GM23338 (cell line): ENCODE results near the gene HBS1L. TPM values are rescaled to one million over a fixed set of nuclear protein-coding genes. Genes with fewer than 3 reads are reported as not detected.

Experiments used
- ATAC-seq: fragments of 200-7000 bp; cut with Tn5 transposase; 3 replicates; pipeline ENCODE4 v1.9.1; 2020
- DNase-seq: peaks from one replicate; pipeline ENCODE4 v3.0.0-alpha.2; 2015; ENCODE audit warnings: low spot score
- H2AFZ ChIP-seq: fragments of 200-600 bp; sonication (generic); 2 replicates; pipeline ENCODE4 v1.8.0; 2016; ENCODE audit warnings: antibody characterized with exemption, mild to moderate bottlenecking, moderate library complexity
- H3F3A ChIP-seq: fragments of 200-600 bp; sonication (generic); replicated peaks from 2 replicates; pipeline ENCODE4 v1.8.0; 2017; ENCODE audit warnings: antibody characterized with exemption, mixed run types, low read depth
- H3K27ac ChIP-seq: fragments of 200-600 bp; sonication (generic); 2 replicates; pipeline ENCODE4 v1.6.1; 2016; ENCODE audit warnings: low read depth
- H3K27me3 ChIP-seq: fragments of 200-600 bp; sonication (generic); 2 replicates; pipeline ENCODE4 v1.8.0; 2016; ENCODE audit warnings: mild to moderate bottlenecking, mixed run types, moderate library complexity; ENCODE audit not compliant: insufficient read depth
- H3K36me3 ChIP-seq: fragments of 200-600 bp; sonication (generic); 2 replicates; pipeline ENCODE4 v1.8.0; 2016; ENCODE audit warnings: mild to moderate bottlenecking; ENCODE audit not compliant: insufficient read depth
- H3K4me1 ChIP-seq: fragments of 200-600 bp; sonication (generic); 2 replicates; pipeline ENCODE4 v1.8.0; 2016; ENCODE audit warnings: mild to moderate bottlenecking, moderate library complexity; ENCODE audit not compliant: insufficient read depth
- H3K4me2 ChIP-seq: fragments of 200-600 bp; sonication (generic); 2 replicates; pipeline ENCODE4 v1.7.1; 2017; ENCODE audit warnings: mixed run types
- H3K4me3 ChIP-seq: fragments of 200-600 bp; sonication (generic); 2 replicates; pipeline ENCODE4 v1.6.1; 2016; ENCODE audit warnings: mixed run types
- H3K79me2 ChIP-seq: fragments of 200-600 bp; sonication (generic); replicated peaks from 2 replicates; pipeline ENCODE4 v1.8.0; 2017; ENCODE audit warnings: mild to moderate bottlenecking; ENCODE audit not compliant: insufficient read depth
- H3K9me2 ChIP-seq: fragments of 200-600 bp; sonication (generic); 2 replicates; pipeline ENCODE4 v1.8.0; 2017; ENCODE audit not compliant: insufficient read depth
- H4K20me1 ChIP-seq: fragments of 200-600 bp; sonication (generic); replicated peaks from 2 replicates; pipeline ENCODE4 v1.8.0; 2017; ENCODE audit warnings: mild to moderate bottlenecking; ENCODE audit not compliant: insufficient read depth
- H3K27ac Mint-ChIP-seq: 2 replicates; pipeline ENCODE4 v1.8.0; 2020; ENCODE audit warnings: inconsistent platforms, mild to moderate bottlenecking, moderate library complexity, mixed read lengths
- H3K27me3 Mint-ChIP-seq: 3 replicates; pipeline ENCODE4 v1.8.0; 2022; ENCODE audit warnings: low read depth, mild to moderate bottlenecking, moderate library complexity, mixed read lengths, inconsistent platforms; ENCODE audit not compliant: insufficient read depth, poor library complexity
- H3K36me3 Mint-ChIP-seq: 3 replicates; pipeline ENCODE4 v1.8.0; 2021; ENCODE audit warnings: low read depth, mild to moderate bottlenecking, inconsistent platforms, moderate library complexity, mixed read lengths
- H3K4me1 Mint-ChIP-seq: 3 replicates; pipeline ENCODE4 v1.8.0; 2020; ENCODE audit warnings: mild to moderate bottlenecking, inconsistent platforms, mixed read lengths
- H3K4me3 Mint-ChIP-seq: 3 replicates; pipeline ENCODE4 v1.8.0; 2021; ENCODE audit warnings: moderate library complexity, mild to moderate bottlenecking, inconsistent platforms, mixed read lengths
- H3K9me3 Mint-ChIP-seq: 3 replicates; pipeline ENCODE4 v1.8.0; 2020; ENCODE audit warnings: moderate library complexity, mild to moderate bottlenecking, inconsistent platforms, mixed read lengths
- CREB1 ChIP-seq: fragments of 250-450 bp; sonication (Bioruptor Pico); IDR thresholded peaks from 2 replicates; pipeline ENCODE4 v1.5.0; 2020; ENCODE audit warnings: low read depth, mild to moderate bottlenecking, moderate library complexity
- CTCF ChIP-seq, 2 experiments: fragments of 200-600 bp in 1 of 2; sonication (generic) in 1 of 2; conservative IDR thresholded peaks; 2 replicates each; pipeline versions ENCODE4 v1.5.1 to v1.6.1; 2016 to 2017; ENCODE audit warnings: antibody characterized with exemption in 2 of 2, low read depth in 2 of 2, mild to moderate bottlenecking in 2 of 2, moderate library complexity in 1 of 2
- EZH2 ChIP-seq: fragments of 200-600 bp; sonication (generic); IDR thresholded peaks from one replicate; pipeline ENCODE4 v1.8.0; 2017; ENCODE audit warnings: antibody characterized with exemption, mild to moderate bottlenecking, low read depth; ENCODE audit not compliant: unreplicated experiment
- EZH2phosphoT487 ChIP-seq: fragments of 200-600 bp; sonication (generic); IDR thresholded peaks from one replicate; pipeline ENCODE4 v1.8.1; 2018; ENCODE audit warnings: antibody characterized with exemption; ENCODE audit not compliant: unreplicated experiment
- JUNB ChIP-seq: IDR thresholded peaks from one replicate; pipeline ENCODE4 v1.6.1; 2016; ENCODE audit warnings: antibody characterized with exemption; ENCODE audit not compliant: unreplicated experiment
- NANOG ChIP-seq: IDR thresholded peaks from 2 replicates; pipeline ENCODE4 v1.6.1; 2016; ENCODE audit warnings: antibody characterized with exemption, borderline replicate concordance
- POLR2AphosphoS5 ChIP-seq: IDR thresholded peaks from 2 replicates; pipeline ENCODE4 v1.6.1; 2016; ENCODE audit warnings: antibody characterized with exemption, low read depth
- STAT1 ChIP-seq: IDR thresholded peaks from one replicate; pipeline ENCODE4 v1.6.1; 2016; ENCODE audit warnings: antibody characterized with exemption; ENCODE audit not compliant: unreplicated experiment
- ZNF114 ChIP-seq: fragments of 250-450 bp; sonication (Bioruptor Pico); IDR thresholded peaks from 2 replicates; pipeline ENCODE4 v1.5.0; 2020; ENCODE audit warnings: mild to moderate bottlenecking, moderate library complexity
- ZNF331 ChIP-seq: fragments of 250-450 bp; sonication (Bioruptor Pico); IDR thresholded peaks from 2 replicates; pipeline ENCODE4 v1.5.0; 2020; ENCODE audit warnings: low read depth, mild to moderate bottlenecking, moderate library complexity
- polyA plus RNA-seq: library from polyadenylated mRNA; unstranded; fragments of >200 nt; fragmentation: Nextera tagmentation; extraction: Ambion mirVana; gene quantifications from 2 replicates; pipeline ENCODE4 v1.2.1, GENCODE V29; 2016
- total RNA-seq: library from RNA; depleted of rRNA; stranded (reverse); fragments of >200 nt; shearing (Covaris generic); gene quantifications from 2 replicates; pipeline ENCODE4 v1.2.3, GENCODE V29; 2014
- TF ChIP-seq, protein P1 (sequence below): IDR thresholded peaks from one replicate; pipeline ENCODE4 v1.6.1; 2018; ENCODE audit warnings: antibody characterized with exemption; ENCODE audit not compliant: unreplicated experiment
- TF ChIP-seq, protein P2 (sequence below): fragments of 250-450 bp; sonication (Bioruptor Pico); IDR thresholded peaks from 2 replicates; pipeline ENCODE4 v1.5.0; 2020; ENCODE audit warnings: mild to moderate bottlenecking, moderate library complexity
- TF ChIP-seq, protein P3 (sequence below): IDR thresholded peaks from 2 replicates; pipeline ENCODE4 v1.6.1; 2016; ENCODE audit warnings: antibody characterized with exemption

Gene HBS1L
- total and polyA plus RNA-seq, 2 experiments from 2014 or later: 59.9 to 94.1 TPM

DNA sequence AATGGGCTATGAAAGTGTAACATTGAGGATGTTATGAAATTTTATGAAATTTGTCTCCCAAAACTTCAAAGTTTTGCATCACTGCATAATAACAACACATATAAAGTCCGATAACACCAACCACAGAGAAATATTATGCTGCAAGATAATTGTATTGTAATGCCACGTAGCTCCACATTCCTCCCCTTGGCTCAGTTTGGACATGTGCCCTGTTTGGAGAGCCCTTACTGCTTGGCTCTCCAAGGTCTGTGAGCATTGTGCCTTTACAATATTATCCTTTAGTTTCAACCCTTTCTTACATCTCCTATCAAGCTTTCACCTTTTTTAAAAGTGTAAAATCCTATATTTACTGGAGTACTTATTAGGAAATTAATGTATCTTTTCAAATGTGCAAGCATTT is 10.8 kb downstream of the HBS1L start:
- H3K9me3 Mint-ChIP-seq: no peaks in the 10 kb centered on the region
- Histone ChIP-seq H4K20me1 (peaks cover 5% of the 10 kb centered on the region; the same call in 1 of the 2 replicates), H2AFZ (no peak overlapping the region), H3K36me3 (0 out of 2 replicates have a peak, but pooled peaks cover 4% of the 10 kb centered on the region), H3K27me3 (no peaks in the 10 kb centered on the region), H3K79me2 (peaks cover 72% of the 10 kb centered on the region), H3F3A (no peaks in the 10 kb centered on the region), H3K4me1 (no peaks in the 10 kb centered on the region), H3K4me2 (no peak overlapping the region), H3K9me2 (no peaks in the 10 kb centered on the region), H3K27ac (no peak overlapping the region), H3K4me3 (no peak overlapping the region)
- H3K4me1 Mint-ChIP-seq: no peaks in the 10 kb centered on the region
- H3K27ac Mint-ChIP-seq: no peak overlapping the region
- DNase-seq: no peak
- no peak overlapping the region for H3K4me3 Mint-ChIP-seq
- H3K27me3 Mint-ChIP-seq: no peaks in the 10 kb centered on the region
- H3K36me3 Mint-ChIP-seq: peaks cover 18% of the 10 kb centered on the region
- no peak for ATAC-seq
- TF ChIP-seq EZH2phosphoT487 (no peak), EZH2 (no peak), JUNB (no peak), STAT1 (no peak), ZNF331 (CRISPR knock-in tag) (no peak), CTCF (conservative IDR thresholded peaks at IDR 0.05; ENCODE audit: low read depth in 2 of 2) (no peak), POLR2AphosphoS5 (no peak), ZNF114 (CRISPR knock-in tag) (no peak), CREB1 (CRISPR knock-in tag) (no peak), NANOG (no peak)
- TF ChIP-seq, protein P1, sequence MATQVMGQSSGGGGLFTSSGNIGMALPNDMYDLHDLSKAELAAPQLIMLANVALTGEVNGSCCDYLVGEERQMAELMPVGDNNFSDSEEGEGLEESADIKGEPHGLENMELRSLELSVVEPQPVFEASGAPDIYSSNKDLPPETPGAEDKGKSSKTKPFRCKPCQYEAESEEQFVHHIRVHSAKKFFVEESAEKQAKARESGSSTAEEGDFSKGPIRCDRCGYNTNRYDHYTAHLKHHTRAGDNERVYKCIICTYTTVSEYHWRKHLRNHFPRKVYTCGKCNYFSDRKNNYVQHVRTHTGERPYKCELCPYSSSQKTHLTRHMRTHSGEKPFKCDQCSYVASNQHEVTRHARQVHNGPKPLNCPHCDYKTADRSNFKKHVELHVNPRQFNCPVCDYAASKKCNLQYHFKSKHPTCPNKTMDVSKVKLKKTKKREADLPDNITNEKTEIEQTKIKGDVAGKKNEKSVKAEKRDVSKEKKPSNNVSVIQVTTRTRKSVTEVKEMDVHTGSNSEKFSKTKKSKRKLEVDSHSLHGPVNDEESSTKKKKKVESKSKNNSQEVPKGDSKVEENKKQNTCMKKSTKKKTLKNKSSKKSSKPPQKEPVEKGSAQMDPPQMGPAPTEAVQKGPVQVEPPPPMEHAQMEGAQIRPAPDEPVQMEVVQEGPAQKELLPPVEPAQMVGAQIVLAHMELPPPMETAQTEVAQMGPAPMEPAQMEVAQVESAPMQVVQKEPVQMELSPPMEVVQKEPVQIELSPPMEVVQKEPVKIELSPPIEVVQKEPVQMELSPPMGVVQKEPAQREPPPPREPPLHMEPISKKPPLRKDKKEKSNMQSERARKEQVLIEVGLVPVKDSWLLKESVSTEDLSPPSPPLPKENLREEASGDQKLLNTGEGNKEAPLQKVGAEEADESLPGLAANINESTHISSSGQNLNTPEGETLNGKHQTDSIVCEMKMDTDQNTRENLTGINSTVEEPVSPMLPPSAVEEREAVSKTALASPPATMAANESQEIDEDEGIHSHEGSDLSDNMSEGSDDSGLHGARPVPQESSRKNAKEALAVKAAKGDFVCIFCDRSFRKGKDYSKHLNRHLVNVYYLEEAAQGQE: no peak
- TF ChIP-seq, protein P2, sequence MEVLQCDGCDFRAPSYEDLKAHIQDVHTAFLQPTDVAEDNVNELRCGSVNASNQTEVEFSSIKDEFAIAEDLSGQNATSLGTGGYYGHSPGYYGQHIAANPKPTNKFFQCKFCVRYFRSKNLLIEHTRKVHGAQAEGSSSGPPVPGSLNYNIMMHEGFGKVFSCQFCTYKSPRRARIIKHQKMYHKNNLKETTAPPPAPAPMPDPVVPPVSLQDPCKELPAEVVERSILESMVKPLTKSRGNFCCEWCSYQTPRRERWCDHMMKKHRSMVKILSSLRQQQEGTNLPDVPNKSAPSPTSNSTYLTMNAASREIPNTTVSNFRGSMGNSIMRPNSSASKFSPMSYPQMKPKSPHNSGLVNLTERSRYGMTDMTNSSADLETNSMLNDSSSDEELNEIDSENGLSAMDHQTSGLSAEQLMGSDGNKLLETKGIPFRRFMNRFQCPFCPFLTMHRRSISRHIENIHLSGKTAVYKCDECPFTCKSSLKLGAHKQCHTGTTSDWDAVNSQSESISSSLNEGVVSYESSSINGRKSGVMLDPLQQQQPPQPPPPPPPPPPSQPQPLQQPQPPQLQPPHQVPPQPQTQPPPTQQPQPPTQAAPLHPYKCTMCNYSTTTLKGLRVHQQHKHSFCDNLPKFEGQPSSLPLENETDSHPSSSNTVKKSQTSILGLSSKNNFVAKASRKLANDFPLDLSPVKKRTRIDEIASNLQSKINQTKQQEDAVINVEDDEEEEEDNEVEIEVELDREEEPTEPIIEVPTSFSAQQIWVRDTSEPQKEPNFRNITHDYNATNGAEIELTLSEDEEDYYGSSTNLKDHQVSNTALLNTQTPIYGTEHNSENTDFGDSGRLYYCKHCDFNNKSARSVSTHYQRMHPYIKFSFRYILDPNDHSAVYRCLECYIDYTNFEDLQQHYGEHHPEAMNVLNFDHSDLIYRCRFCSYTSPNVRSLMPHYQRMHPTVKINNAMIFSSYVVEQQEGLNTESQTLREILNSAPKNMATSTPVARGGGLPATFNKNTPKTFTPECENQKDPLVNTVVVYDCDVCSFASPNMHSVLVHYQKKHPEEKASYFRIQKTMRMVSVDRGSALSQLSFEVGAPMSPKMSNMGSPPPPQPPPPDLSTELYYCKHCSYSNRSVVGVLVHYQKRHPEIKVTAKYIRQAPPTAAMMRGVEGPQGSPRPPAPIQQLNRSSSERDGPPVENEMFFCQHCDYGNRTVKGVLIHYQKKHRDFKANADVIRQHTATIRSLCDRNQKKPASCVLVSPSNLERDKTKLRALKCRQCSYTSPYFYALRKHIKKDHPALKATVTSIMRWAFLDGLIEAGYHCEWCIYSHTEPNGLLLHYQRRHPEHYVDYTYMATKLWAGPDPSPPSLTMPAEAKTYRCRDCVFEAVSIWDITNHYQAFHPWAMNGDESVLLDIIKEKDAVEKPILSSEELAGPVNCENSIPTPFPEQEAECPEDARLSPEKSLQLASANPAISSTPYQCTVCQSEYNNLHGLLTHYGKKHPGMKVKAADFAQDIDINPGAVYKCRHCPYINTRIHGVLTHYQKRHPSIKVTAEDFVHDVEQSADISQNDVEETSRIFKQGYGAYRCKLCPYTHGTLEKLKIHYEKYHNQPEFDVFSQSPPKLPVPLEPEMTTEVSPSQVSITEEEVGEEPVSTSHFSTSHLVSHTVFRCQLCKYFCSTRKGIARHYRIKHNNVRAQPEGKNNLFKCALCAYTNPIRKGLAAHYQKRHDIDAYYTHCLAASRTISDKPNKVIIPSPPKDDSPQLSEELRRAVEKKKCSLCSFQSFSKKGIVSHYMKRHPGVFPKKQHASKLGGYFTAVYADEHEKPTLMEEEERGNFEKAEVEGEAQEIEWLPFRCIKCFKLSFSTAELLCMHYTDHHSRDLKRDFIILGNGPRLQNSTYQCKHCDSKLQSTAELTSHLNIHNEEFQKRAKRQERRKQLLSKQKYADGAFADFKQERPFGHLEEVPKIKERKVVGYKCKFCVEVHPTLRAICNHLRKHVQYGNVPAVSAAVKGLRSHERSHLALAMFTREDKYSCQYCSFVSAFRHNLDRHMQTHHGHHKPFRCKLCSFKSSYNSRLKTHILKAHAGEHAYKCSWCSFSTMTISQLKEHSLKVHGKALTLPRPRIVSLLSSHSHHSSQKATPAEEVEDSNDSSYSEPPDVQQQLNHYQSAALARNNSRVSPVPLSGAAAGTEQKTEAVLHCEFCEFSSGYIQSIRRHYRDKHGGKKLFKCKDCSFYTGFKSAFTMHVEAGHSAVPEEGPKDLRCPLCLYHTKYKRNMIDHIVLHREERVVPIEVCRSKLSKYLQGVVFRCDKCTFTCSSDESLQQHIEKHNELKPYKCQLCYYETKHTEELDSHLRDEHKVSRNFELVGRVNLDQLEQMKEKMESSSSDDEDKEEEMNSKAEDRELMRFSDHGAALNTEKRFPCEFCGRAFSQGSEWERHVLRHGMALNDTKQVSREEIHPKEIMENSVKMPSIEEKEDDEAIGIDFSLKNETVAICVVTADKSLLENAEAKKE (CRISPR knock-in tag): no peak
- TF ChIP-seq, protein P3, sequence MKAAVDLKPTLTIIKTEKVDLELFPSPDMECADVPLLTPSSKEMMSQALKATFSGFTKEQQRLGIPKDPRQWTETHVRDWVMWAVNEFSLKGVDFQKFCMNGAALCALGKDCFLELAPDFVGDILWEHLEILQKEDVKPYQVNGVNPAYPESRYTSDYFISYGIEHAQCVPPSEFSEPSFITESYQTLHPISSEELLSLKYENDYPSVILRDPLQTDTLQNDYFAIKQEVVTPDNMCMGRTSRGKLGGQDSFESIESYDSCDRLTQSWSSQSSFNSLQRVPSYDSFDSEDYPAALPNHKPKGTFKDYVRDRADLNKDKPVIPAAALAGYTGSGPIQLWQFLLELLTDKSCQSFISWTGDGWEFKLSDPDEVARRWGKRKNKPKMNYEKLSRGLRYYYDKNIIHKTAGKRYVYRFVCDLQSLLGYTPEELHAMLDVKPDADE: no peak
